Muscle of leg (tissue), 11 donors: ENCODE results near the gene MRPL20. TPM values are rescaled to one million over a fixed set of nuclear protein-coding genes. Genes with fewer than 3 reads are reported as not detected.
"Not testable (repeated sequence)": the region's sequence is repeated elsewhere in the genome, so short reads cannot be mapped to it uniquely, and the experiment has no call there.

Source experiments
- DNase-seq: peaks from one replicate; pipeline ENCODE4 v3.0.0; 2013
- H3K27ac ChIP-seq: one replicate; pipeline ENCODE4 v1.5.1; 2013; ENCODE audit warnings: mild to moderate bottlenecking, low read length, control low read depth
- H3K27me3 ChIP-seq: one replicate; pipeline ENCODE4 v1.6.1; 2013; ENCODE audit warnings: low read length; ENCODE audit not compliant: control insufficient read depth, insufficient read depth
- H3K36me3 ChIP-seq: one replicate; pipeline ENCODE4 v1.6.1; 2013; ENCODE audit warnings: low read length; ENCODE audit not compliant: control insufficient read depth, insufficient read depth
- H3K4me1 ChIP-seq: one replicate; pipeline ENCODE4 v1.6.1; 2013; ENCODE audit warnings: low read length; ENCODE audit not compliant: control insufficient read depth, insufficient read depth
- H3K4me3 ChIP-seq: one replicate; pipeline ENCODE4 v1.5.1; 2013; ENCODE audit warnings: low read length, control low read depth
- H3K9me3 ChIP-seq: replicated peaks from 2 replicates; pipeline ENCODE4 v1.6.1; 2013; ENCODE audit warnings: low read depth, low read length; ENCODE audit not compliant: control insufficient read depth
- WGBS: methylation state at CpG from one replicate; pipeline ENCODE4 v1.1.5; 2013; ENCODE audit warnings: missing lambda C conversion rate; ENCODE audit not compliant: insufficient coverage; 5-methylcytosine and 5-hydroxymethylcytosine counted together
- polyA plus RNA-seq, 8 donors: library from polyadenylated mRNA; unstranded; fragments of 120-200 nt; gene quantifications; one replicate each; pipeline versions ENCODE4 v1.2.1 to v1.2.3, GENCODE V29; 2013; ENCODE audit warnings: inconsistent platforms in 1 of 8, low replicate concordance in 1 of 8; ENCODE audit not compliant: insufficient read length in 8 of 8, insufficient read depth in 1 of 8
- total RNA-seq: library from RNA; stranded (reverse); fragments of 120-200 nt; gene quantifications from one replicate; pipeline ENCODE4 v1.2.4, GENCODE V29; 2013

MRPL20 gene
- total and polyA plus RNA-seq, 9 donors: 97.9 to 121 (median 104) TPM

DNA sequence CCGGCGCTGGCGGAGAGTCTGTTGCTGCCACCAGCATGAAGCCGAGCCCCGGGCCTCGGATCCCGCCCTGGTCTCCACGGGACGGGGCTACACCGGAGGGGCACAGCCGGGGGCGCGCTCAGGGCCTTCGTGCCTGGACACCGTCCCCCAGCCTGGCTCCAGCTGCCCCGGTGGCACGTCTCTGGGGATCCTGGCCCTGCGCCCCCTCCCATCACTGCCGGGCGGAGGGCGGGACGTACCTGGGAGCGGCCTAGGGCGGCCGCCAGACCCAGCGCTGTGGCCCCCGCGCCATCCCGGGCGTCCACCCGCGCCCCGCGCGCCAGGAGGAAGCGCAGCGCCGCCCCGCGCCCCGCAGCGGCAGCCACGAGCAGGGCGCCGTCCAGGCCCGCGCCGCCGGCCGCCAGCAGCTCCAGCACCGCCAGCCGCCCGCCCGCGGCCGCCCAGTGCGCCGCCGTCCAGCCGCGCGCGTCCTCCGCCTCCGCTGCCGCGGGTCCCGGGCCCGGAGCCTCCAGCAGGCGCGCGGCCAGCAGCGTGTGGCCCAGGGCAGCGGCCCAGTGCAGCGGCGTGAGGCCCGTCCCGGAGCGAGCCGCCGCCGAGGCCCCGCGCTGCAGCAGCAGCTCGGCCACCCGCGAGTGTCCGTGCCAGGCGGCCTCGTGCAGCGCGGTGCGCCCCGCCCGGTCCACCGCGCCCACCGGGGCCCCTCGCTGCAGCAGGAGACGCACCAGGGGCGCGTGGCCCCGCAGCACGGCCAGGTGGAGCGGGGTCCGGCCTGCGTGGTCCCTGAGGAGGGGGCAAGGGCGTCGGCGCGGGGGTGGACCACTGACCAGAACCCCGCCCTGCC, 12.9 kb upstream of the MRPL20 start:
- peak overlapping the region; percentile 70 for H3K27ac ChIP-seq
- peak overlapping the region; percentile 52 for H3K4me3 ChIP-seq
- no peaks in the 10 kb centered on the region for H3K27me3 ChIP-seq
- 5% methylated on average over 101 of the region's 112 CpGs for WGBS
- H3K4me1 ChIP-seq: peaks cover 39% of the 10 kb centered on the region
- DNase-seq: peak; percentile 50
- no peaks in the 10 kb centered on the region for H3K36me3 ChIP-seq
- H3K9me3 ChIP-seq: no peaks in the 10 kb centered on the region

GRCh38 chr1:1419363-1419812, 12.3 kb upstream of the MRPL20 start:
- Histone ChIP-seq H3K9me3 (no peaks in the 10 kb centered on the region), H3K27me3 (no peaks in the 10 kb centered on the region), H3K4me3 (peak overlapping the region; percentile 52), H3K36me3 (no peaks in the 10 kb centered on the region), H3K27ac (peak overlapping the region; percentile 49), H3K4me1 (peaks cover 39% of the 10 kb centered on the region)
- WGBS: 88% methylated on average over 13 of the region's 21 CpGs
- no peak for DNase-seq

GRCh38 chr1:1418464-1419362, 11.6 kb upstream of the MRPL20 start:
- H3K36me3 ChIP-seq: peaks cover 1% of the 10 kb centered on the region
- H3K27me3 ChIP-seq: no peaks in the 10 kb centered on the region
- WGBS: 81% methylated on average over 11 of the region's 26 CpGs
- no peak for DNase-seq
- no peak overlapping the region for H3K4me3 ChIP-seq
- peaks cover 39% of the 10 kb centered on the region for H3K4me1 ChIP-seq
- no peaks in the 10 kb centered on the region for H3K9me3 ChIP-seq
- no peak overlapping the region for H3K27ac ChIP-seq

DNA sequence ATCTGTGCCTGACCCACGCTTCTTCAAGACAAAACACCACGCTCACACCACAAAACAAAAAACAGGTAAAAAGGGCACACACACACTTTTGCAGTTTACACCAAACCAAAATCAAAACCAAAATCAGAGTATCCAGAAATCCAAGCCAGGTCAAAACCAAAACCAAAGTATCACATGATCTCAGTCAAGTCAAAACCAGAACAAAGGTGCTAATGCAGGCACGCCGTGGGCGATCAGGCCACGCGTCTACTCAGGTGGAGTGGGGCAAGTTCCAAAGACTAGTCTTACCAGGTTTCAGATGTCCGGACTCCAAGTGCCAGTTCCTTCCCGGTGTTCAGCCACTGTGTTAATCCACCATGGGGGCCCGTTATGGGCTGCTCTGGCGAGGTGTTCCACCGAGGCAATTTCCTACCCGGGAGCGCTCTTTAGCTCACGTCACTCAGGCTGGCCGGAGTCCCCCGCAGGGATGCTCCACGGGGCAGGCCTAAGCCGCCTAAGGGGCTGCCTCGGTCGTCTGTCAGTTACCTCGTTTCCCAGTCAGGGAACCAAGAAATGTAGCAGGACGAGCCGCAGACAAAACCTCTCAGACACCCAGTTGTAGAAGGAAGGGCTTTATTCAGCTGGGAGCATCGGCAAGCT, 10.9 kb upstream of the MRPL20 start:
- H3K4me1 ChIP-seq: peaks cover 39% of the 10 kb centered on the region
- DNase-seq, H3K4me3 ChIP-seq, H3K27me3 ChIP-seq, H3K27ac ChIP-seq, H3K9me3 ChIP-seq, H3K36me3 ChIP-seq: not testable (repeated sequence)
- WGBS: 75% methylated on average over 17 of the region's 25 CpGs

GRCh38 chr1:1417396-1417795, 10.3 kb upstream of the MRPL20 start:
- not testable (repeated sequence) for H3K27ac ChIP-seq, DNase-seq, H3K4me3 ChIP-seq, H3K36me3 ChIP-seq, H3K9me3 ChIP-seq, H3K27me3 ChIP-seq
- peaks cover 34% of the 10 kb centered on the region for H3K4me1 ChIP-seq
- WGBS: 63% methylated on average over 2 of the region's 5 CpGs

DNA sequence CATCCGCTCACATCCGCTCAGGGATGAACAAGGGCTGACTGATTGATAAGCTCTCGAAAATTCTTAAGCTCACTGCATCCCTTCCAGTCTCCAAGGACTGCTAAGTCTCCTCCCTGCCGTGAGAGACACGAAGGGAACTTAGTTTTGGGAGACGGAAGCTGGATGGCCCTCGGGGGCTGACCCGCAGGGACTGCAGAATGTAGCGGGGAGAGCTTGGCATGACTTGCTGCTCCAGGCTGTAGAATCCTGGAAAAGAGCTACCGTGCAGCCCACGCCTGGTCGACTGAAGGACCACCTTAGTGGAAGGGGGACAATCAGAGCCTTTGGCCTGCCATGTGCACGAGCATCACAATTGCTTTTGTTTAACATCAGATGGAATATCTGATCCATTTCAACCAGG, 8.7 kb upstream of the MRPL20 start:
- Histone ChIP-seq H3K36me3 (peaks cover 7% of the 10 kb centered on the region), H3K27ac (no peak overlapping the region), H3K4me1 (peaks cover 19% of the 10 kb centered on the region), H3K4me3 (no peak overlapping the region), H3K9me3 (no peaks in the 10 kb centered on the region), H3K27me3 (no peaks in the 10 kb centered on the region)
- WGBS: 70% methylated on average over 8 of the region's 13 CpGs
- DNase-seq: no peak

DNA sequence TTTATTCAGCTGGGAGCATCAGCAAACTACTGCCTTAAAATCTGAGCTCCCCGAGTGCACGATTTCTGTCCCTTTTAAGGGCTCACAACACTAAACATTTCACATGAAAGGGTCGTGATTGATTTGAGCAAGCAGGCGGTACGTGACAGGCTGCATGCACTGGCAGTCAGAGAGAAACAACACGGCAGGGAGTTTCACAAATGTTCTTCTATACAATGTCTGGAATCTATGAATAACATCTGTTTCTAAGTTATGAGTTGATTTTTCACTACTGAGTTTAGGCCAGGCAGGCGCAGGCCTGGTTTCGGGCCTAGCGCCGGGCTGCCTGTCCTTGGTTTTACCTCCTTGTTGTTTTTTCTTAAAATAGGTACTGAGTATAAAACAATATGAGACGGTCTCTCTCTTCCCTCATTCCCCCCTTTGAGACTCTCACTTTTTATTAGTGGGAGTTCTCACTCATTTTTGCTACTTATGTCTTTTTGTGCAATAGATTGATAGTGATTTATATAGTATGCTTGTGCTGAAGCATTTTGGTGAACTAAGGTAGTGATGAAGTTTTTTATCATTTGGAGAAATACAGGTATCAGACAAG, 5.3 kb upstream of the MRPL20 start:
- not testable (repeated sequence) for H3K27me3 ChIP-seq, DNase-seq, H3K27ac ChIP-seq, H3K4me3 ChIP-seq, H3K4me1 ChIP-seq, H3K9me3 ChIP-seq
- H3K36me3 ChIP-seq: peaks cover 16% of the 10 kb centered on the region
- 86% methylated on average over 6 of the region's 11 CpGs for WGBS

DNA sequence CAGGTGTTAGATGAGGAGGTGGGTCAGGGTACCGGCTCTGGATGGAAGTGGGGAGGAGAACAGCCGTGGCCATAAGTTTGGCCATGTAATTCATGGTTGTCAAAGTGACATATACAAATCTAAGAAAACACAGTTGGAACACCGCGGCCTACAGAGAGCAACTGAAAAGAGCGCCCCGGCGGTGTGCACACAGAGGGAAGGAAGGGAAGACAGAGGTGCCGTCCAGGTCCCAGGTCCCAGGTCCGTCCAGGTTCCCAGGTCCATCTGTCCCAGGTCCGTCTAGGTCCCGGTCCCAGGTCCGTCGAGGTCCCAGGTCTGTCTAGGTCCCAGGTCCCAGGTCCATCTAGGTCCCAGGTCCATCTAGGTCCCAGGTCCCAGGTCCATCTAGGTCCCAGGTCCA, 4.5 kb upstream of the MRPL20 start:
- Histone ChIP-seq H3K4me1 (peaks cover 10% of the 10 kb centered on the region), H3K27ac (no peak overlapping the region), H3K36me3 (peaks cover 16% of the 10 kb centered on the region), H3K9me3 (no peaks in the 10 kb centered on the region), H3K27me3 (no peaks in the 10 kb centered on the region), H3K4me3 (no peak overlapping the region)
- 96% methylated on average over 9 of the region's 13 CpGs for WGBS
- DNase-seq: no peak

DNA sequence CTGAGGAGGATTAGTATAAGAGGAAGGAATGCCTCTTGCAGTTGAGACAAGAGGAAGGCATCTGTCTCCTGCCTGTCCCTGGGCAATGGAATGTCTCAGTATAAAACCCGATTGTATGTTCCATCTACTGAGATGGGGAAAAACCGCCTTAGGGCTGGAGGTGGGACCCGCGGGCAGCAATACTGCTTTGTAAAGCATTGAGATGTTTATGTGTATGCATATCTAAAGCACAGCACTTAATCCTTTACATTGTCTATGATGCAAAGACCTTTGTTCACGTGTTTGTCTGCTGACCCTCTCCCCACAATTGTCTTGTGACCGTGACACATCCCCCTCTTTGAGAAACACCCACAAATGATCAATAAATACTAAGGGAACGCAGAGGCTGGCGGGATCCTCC, 3.1 kb upstream of the MRPL20 start:
- 60% methylated on average over 1 of the region's 8 CpGs for WGBS
- not testable (repeated sequence) for H3K9me3 ChIP-seq, H3K27me3 ChIP-seq, DNase-seq, H3K4me3 ChIP-seq, H3K27ac ChIP-seq
- Histone ChIP-seq H3K36me3 (peaks cover 23% of the 10 kb centered on the region), H3K4me1 (peaks cover 20% of the 10 kb centered on the region)
